ENCODE data around the gene COX6B1.

COX6B1 gene

GRCh38 chr19:35633727-35634440, 14.2 kb upstream of the COX6B1 start:
- H3K9ac ChIP-seq (ENCODE audit: low read depth in 1 of 2, low read length in 2 of 2) = no peak overlapping the region
- no peaks in the 10 kb centered on the region for H3K27me3 ChIP-seq (ENCODE audit: control insufficient read depth in 1 of 2, insufficient read depth in 2 of 2, low read length in 2 of 2)
- no peak overlapping the region for H3K4me3 ChIP-seq (ENCODE audit: low read depth in 1 of 2, low read length in 2 of 2)
- H3K36me3 ChIP-seq (ENCODE audit: control insufficient read depth in 1 of 2, insufficient read depth in 2 of 2, low read length in 2 of 2) = peaks cover 33 to 63% of the 10 kb centered on the region in 2 donors
- H3K4me1 ChIP-seq (ENCODE audit: control insufficient read depth in 1 of 2, insufficient read depth in 2 of 2, low read length in 2 of 2) = peaks cover 5 to 7% of the 10 kb centered on the region in 2 donors
- H3K27ac ChIP-seq (ENCODE audit: low read depth, low read length) = no peak overlapping the region
- no peaks in the 10 kb centered on the region for H3K9me3 ChIP-seq (ENCODE audit: control insufficient read depth in 1 of 2, low read length in 2 of 2)

- Histone ChIP-seq H3K4me1 (ENCODE audit: control insufficient read depth in 1 of 2, insufficient read depth in 2 of 2, low read length in 2 of 2) (no peaks in the 10 kb centered on the region), H3K9me3 (ENCODE audit: control insufficient read depth in 1 of 2, low read length in 2 of 2) (no peaks in the 10 kb centered on the region), H3K27me3 (ENCODE audit: control insufficient read depth in 1 of 2, insufficient read depth in 2 of 2, low read length in 2 of 2) (no peaks in the 10 kb centered on the region), H3K9ac (ENCODE audit: low read depth in 1 of 2, low read length in 2 of 2) (no peak overlapping the region), H3K27ac (ENCODE audit: low read depth, low read length) (no peak overlapping the region), H3K4me3 (ENCODE audit: low read depth in 1 of 2, low read length in 2 of 2) (no peak overlapping the region), H3K36me3 (ENCODE audit: control insufficient read depth in 1 of 2, insufficient read depth in 2 of 2, low read length in 2 of 2) (peaks cover 26 to 52% of the 10 kb centered on the region in 2 donors)
Observed at GRCh38 chr19:35636651-35637050, 11.5 kb upstream of the COX6B1 start.

GRCh38 chr19:35637165-35637564, 11.0 kb upstream of the COX6B1 start:
- Histone ChIP-seq H3K36me3 (ENCODE audit: control insufficient read depth in 1 of 2, insufficient read depth in 2 of 2, low read length in 2 of 2) (peaks cover 23 to 47% of the 10 kb centered on the region in 2 donors), H3K4me3 (ENCODE audit: low read depth in 1 of 2, low read length in 2 of 2) (no peak overlapping the region), H3K9me3 (ENCODE audit: control insufficient read depth in 1 of 2, low read length in 2 of 2) (no peaks in the 10 kb centered on the region), H3K9ac (ENCODE audit: low read depth in 1 of 2, low read length in 2 of 2) (no peak overlapping the region), H3K27ac (ENCODE audit: low read depth, low read length) (no peak overlapping the region), H3K4me1 (ENCODE audit: control insufficient read depth in 1 of 2, insufficient read depth in 2 of 2, low read length in 2 of 2) (peaks cover 0 to 2% of the 10 kb centered on the region in 2 donors), H3K27me3 (ENCODE audit: control insufficient read depth in 1 of 2, insufficient read depth in 2 of 2, low read length in 2 of 2) (no peaks in the 10 kb centered on the region)

GRCh38 chr19:35639321-35639639, 8.8 kb upstream of the COX6B1 start:
- no peaks in the 10 kb centered on the region for H3K9me3 ChIP-seq (ENCODE audit: control insufficient read depth in 1 of 2, low read length in 2 of 2)

GRCh38 chr19:35639863-35640262, 8.3 kb upstream of the COX6B1 start:
- Histone ChIP-seq H3K27ac (ENCODE audit: low read depth, low read length) (no peak overlapping the region), H3K9me3 (ENCODE audit: control insufficient read depth in 1 of 2, low read length in 2 of 2) (no peaks in the 10 kb centered on the region), H3K4me1 (ENCODE audit: control insufficient read depth in 1 of 2, insufficient read depth in 2 of 2, low read length in 2 of 2) (peaks cover 7 to 15% of the 10 kb centered on the region in 2 donors), H3K4me3 (ENCODE audit: low read depth in 1 of 2, low read length in 2 of 2) (no peak overlapping the region), H3K9ac (ENCODE audit: low read depth in 1 of 2, low read length in 2 of 2) (no peak overlapping the region), H3K27me3 (ENCODE audit: control insufficient read depth in 1 of 2, insufficient read depth in 2 of 2, low read length in 2 of 2) (no peaks in the 10 kb centered on the region), H3K36me3 (ENCODE audit: control insufficient read depth in 1 of 2, insufficient read depth in 2 of 2, low read length in 2 of 2) (peaks cover 20 to 24% of the 10 kb centered on the region in 2 donors)

More at GRCh38 chr19:35639321-35639639, 8.8 kb upstream of the COX6B1 start:
- Histone ChIP-seq H3K9ac (ENCODE audit: low read depth in 1 of 2, low read length in 2 of 2) (no peak overlapping the region), H3K4me1 (ENCODE audit: control insufficient read depth in 1 of 2, insufficient read depth in 2 of 2, low read length in 2 of 2) (peaks cover 3 to 11% of the 10 kb centered on the region in 2 donors), H3K4me3 (ENCODE audit: low read depth in 1 of 2, low read length in 2 of 2) (no peak overlapping the region), H3K27ac (ENCODE audit: low read depth, low read length) (no peak overlapping the region), H3K36me3 (ENCODE audit: control insufficient read depth in 1 of 2, insufficient read depth in 2 of 2, low read length in 2 of 2) (peaks cover 20 to 26% of the 10 kb centered on the region in 2 donors), H3K27me3 (ENCODE audit: control insufficient read depth in 1 of 2, insufficient read depth in 2 of 2, low read length in 2 of 2) (no peaks in the 10 kb centered on the region)

- H3K27ac ChIP-seq (ENCODE audit: low read depth, low read length) = no peak within 1 kb of the TSS
- no peak within 1 kb of the TSS for H3K4me3 ChIP-seq (ENCODE audit: low read depth in 1 of 2, low read length in 2 of 2)
- no peaks in the 10 kb centered on the region for H3K9me3 ChIP-seq (ENCODE audit: control insufficient read depth in 1 of 2, low read length in 2 of 2)
- H3K36me3 ChIP-seq (ENCODE audit: control insufficient read depth in 1 of 2, insufficient read depth in 2 of 2, low read length in 2 of 2) = peaks cover 15 to 16% of the 10 kb centered on the region in 2 donors
- no peaks in the 10 kb centered on the region for H3K27me3 ChIP-seq (ENCODE audit: control insufficient read depth in 1 of 2, insufficient read depth in 2 of 2, low read length in 2 of 2)
- H3K9ac ChIP-seq (ENCODE audit: low read depth in 1 of 2, low read length in 2 of 2) = no peak within 1 kb of the TSS
- H3K4me1 ChIP-seq (ENCODE audit: control insufficient read depth in 1 of 2, insufficient read depth in 2 of 2, low read length in 2 of 2) = peaks cover 11 to 20% of the 10 kb centered on the region in 2 donors
Observed at GRCh38 chr19:35641515-35642151, 6.5 kb upstream of the COX6B1 start, which contains the start of gene ETV2. ETV2 (plus strand) TSS chr19:35641745; CDS start chr19:35642461, 716 bp downstream.

GRCh38 chr19:35642312-35642711, 5.8 kb upstream of the COX6B1 start:
- H3K27me3 ChIP-seq (ENCODE audit: control insufficient read depth in 1 of 2, insufficient read depth in 2 of 2, low read length in 2 of 2) = no peaks in the 10 kb centered on the region
- H3K27ac ChIP-seq (ENCODE audit: low read depth, low read length) = no peak overlapping the region
- H3K4me3 ChIP-seq (ENCODE audit: low read depth in 1 of 2, low read length in 2 of 2) = no peak overlapping the region
- H3K9me3 ChIP-seq (ENCODE audit: control insufficient read depth in 1 of 2, low read length in 2 of 2) = no peaks in the 10 kb centered on the region
- H3K36me3 ChIP-seq (ENCODE audit: control insufficient read depth in 1 of 2, insufficient read depth in 2 of 2, low read length in 2 of 2) = peaks cover 9 to 10% of the 10 kb centered on the region in 2 donors
- H3K9ac ChIP-seq (ENCODE audit: low read depth in 1 of 2, low read length in 2 of 2) = no peak overlapping the region
- H3K4me1 ChIP-seq (ENCODE audit: control insufficient read depth in 1 of 2, insufficient read depth in 2 of 2, low read length in 2 of 2) = peaks cover 11 to 20% of the 10 kb centered on the region in 2 donors

GRCh38 chr19:35642798-35643254, 5.3 kb upstream of the COX6B1 start:
- Histone ChIP-seq H3K9me3 (ENCODE audit: control insufficient read depth in 1 of 2, low read length in 2 of 2) (no peaks in the 10 kb centered on the region), H3K9ac (ENCODE audit: low read depth in 1 of 2, low read length in 2 of 2) (peak overlapping the region; percentile 81 to 82), H3K4me1 (ENCODE audit: control insufficient read depth in 1 of 2, insufficient read depth in 2 of 2, low read length in 2 of 2) (peaks cover 11 to 23% of the 10 kb centered on the region in 2 donors), H3K4me3 (ENCODE audit: low read depth in 1 of 2, low read length in 2 of 2) (peak overlapping the region; percentile 84 to 90), H3K27me3 (ENCODE audit: control insufficient read depth in 1 of 2, insufficient read depth in 2 of 2, low read length in 2 of 2) (no peaks in the 10 kb centered on the region), H3K36me3 (ENCODE audit: control insufficient read depth in 1 of 2, insufficient read depth in 2 of 2, low read length in 2 of 2) (peaks cover 4 to 5% of the 10 kb centered on the region in 2 donors), H3K27ac (ENCODE audit: low read depth, low read length) (no peak overlapping the region)

- peak overlapping the region; percentile 84 to 90 for H3K4me3 ChIP-seq (ENCODE audit: low read depth in 1 of 2, low read length in 2 of 2)
- H3K4me1 ChIP-seq (ENCODE audit: control insufficient read depth in 1 of 2, insufficient read depth in 2 of 2, low read length in 2 of 2) = peaks cover 11 to 23% of the 10 kb centered on the region in 2 donors
- H3K9me3 ChIP-seq (ENCODE audit: control insufficient read depth in 1 of 2, low read length in 2 of 2) = no peaks in the 10 kb centered on the region
- H3K9ac ChIP-seq (ENCODE audit: low read depth in 1 of 2, low read length in 2 of 2) = peak overlapping the region; percentile 81 to 82
- no peaks in the 10 kb centered on the region for H3K36me3 ChIP-seq (ENCODE audit: control insufficient read depth in 1 of 2, insufficient read depth in 2 of 2, low read length in 2 of 2)
- H3K27me3 ChIP-seq (ENCODE audit: control insufficient read depth in 1 of 2, insufficient read depth in 2 of 2, low read length in 2 of 2) = no peaks in the 10 kb centered on the region
- H3K27ac ChIP-seq (ENCODE audit: low read depth, low read length) = peak overlapping the region; percentile 94
Observed at GRCh38 chr19:35643255-35644205, 4.6 kb upstream of the COX6B1 start.

All from duodenal mucosa (tissue), 2 donors.